Pancreas (tissue), 10 donors: ENCODE measurements around the gene NUMA1. TPM values are rescaled to one million over a fixed set of nuclear protein-coding genes. Genes with fewer than 3 reads are reported as not detected.

ENCODE experiments used
- ATAC-seq, 4 donors: fragments of 200-7000 bp; cut with Tn5 transposase; one replicate each; pipeline versions ENCODE4 v1.8.0 to v1.9.1; 2020; ENCODE audit warnings: mild to moderate bottlenecking in 4 of 4, moderate library complexity in 4 of 4
- DNase-seq, 6 donors: peaks; one replicate each; pipeline ENCODE4 v3.0.0-alpha.2; 2020
- FAIRE-seq: peaks from 2 replicates; lab custom pipeline; 2012; peaks lifted over from hg19 to GRCh38; lab: Jason Lieb, UNC
- H3K27ac ChIP-seq, 4 donors: fragments of 200-600 bp; sonication (generic); 1 replicate in 3 of 4; 2 replicates in 1 of 4; pipeline versions ENCODE4 v1.5.0 to v1.8.0; 2020
- H3K27me3 ChIP-seq, 4 donors: fragments of 200-600 bp; one replicate each; pipeline ENCODE4 v1.8.0; 2021
- H3K36me3 ChIP-seq, 3 donors: fragments of 200-600 bp; sonication (generic) in 1 of 3; one replicate each; pipeline versions ENCODE4 v1.5.0 to v1.8.0; 2020 to 2021
- H3K4me1 ChIP-seq, 3 donors: fragments of 200-600 bp; one replicate each; pipeline ENCODE4 v1.8.0; 2021
- H3K4me3 ChIP-seq, 4 donors: fragments of 200-600 bp; sonication (generic) in 2 of 4; one replicate each; pipeline versions ENCODE4 v1.5.0 to v1.8.0; 2020 to 2021
- H3K9me3 ChIP-seq, 4 donors: fragments of 200-600 bp; one replicate each; pipeline ENCODE4 v1.8.0; 2021
- WGBS, 2 donors: extraction: QIAGEN DNeasy Blood & Tissue Kit; methylation state at CpG; one replicate each; pipeline ENCODE4 v1.1.7; 2013; 5-methylcytosine and 5-hydroxymethylcytosine counted together
- intact Hi-C, 3 donors: fragments of 100-400 bp; cut with DNase I; formaldehyde crosslinking; loops; one replicate each; pipeline versions ENCODE4 v1.11.1 to v1.14.2; 2022
- polyA plus RNA-seq, 2 donors: library from polyadenylated mRNA; stranded (reverse); fragments of 200-250 nt; gene quantifications; one replicate each; pipeline ENCODE4 v1.2.3, GENCODE V29; 2013
- total RNA-seq, 6 donors: library from RNA; stranded (reverse); fragmentation: NEBNext Ultra II Directional in 4 of 6; extraction: Animal tissue kit (Norgen Biotek cat#: 25700) in 4 of 6; gene quantifications; one replicate each; pipeline versions ENCODE4 v1.2.1 to v1.2.4, GENCODE V29; 2021 to 2023
- TF ChIP-seq, protein P1 (sequence below), 4 donors: fragments of 200-600 bp; sonication (generic) in 3 of 4; IDR thresholded peaks; one replicate each; pipeline versions ENCODE4 v1.5.0 to v1.8.0; 2021; ENCODE audit warnings: antibody characterized with exemption in 4 of 4
- donor health status: healthy with polysubstance abuse.
- donor health status: DM: no; HTN: no; CAD: no; lungs with moderate emphysema.
- donor health status: DM: no; HTN: no; CAD: no.
- donor health status: control.
- donor health status: control.
- donor health status: Bipolar disorder and iron deficiency.
- donor health status: DM: yes; HTN: yes; CAD: no.
- donor health status: DM: no; HTN: no; CAD: no.
- donor health status: DM: no; HTN: no; CAD: no.
- donor health status: DM: yes; HTN: yes; CAD: no.

Gene NUMA1
- total and polyA plus RNA-seq, 8 donors = 68.8 to 216 (median 99.4) TPM

DNA sequence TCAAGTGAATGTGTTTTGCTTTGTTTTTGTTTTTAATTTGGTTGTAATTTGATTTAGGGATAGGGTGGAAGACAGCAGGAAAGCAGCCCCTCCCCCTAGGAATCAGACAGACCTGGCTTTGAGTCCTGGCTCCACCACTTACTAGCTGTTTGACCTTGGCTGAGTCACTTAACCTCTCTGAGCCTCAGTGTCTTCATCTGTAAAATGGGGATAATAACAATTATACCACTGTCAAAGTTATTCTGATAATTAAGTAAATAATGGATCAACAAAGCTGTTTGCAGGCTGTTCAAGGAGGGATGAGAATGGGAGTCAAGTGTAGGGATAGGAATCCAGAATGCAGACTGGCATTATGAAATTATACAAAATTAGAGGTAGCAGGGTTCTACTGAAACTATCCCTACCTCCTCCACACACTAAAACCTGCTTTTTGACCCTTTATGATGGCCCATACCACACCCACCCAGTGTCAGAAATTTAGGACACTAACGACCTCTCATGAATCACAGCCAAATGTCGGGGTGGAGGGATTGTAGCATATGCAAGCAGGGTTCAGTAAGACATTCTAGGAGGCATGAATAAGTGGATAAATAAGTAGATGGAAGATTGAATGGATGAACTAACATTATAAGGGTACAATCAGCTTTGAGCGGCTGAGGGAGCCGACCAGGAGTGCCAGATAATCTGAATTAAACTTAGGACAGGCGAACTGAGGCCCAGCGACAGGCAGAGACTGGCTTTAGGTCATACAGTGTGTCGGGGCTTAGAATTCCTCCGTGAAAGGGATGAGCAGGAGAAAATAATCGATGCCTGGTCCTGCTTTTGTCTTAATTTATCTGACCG is 31.2 kb upstream of the NUMA1 start:
- 0 to 1% methylated on average over 10 of the region's 10 CpGs for WGBS, 2 donors
- DNase-seq (no peak), ATAC-seq (peak in 2 of 4 donors; percentile 4 to 11), FAIRE-seq (no peak)
- no peaks in the 10 kb centered on the region for H3K36me3 ChIP-seq
- TF ChIP-seq, protein P1, sequence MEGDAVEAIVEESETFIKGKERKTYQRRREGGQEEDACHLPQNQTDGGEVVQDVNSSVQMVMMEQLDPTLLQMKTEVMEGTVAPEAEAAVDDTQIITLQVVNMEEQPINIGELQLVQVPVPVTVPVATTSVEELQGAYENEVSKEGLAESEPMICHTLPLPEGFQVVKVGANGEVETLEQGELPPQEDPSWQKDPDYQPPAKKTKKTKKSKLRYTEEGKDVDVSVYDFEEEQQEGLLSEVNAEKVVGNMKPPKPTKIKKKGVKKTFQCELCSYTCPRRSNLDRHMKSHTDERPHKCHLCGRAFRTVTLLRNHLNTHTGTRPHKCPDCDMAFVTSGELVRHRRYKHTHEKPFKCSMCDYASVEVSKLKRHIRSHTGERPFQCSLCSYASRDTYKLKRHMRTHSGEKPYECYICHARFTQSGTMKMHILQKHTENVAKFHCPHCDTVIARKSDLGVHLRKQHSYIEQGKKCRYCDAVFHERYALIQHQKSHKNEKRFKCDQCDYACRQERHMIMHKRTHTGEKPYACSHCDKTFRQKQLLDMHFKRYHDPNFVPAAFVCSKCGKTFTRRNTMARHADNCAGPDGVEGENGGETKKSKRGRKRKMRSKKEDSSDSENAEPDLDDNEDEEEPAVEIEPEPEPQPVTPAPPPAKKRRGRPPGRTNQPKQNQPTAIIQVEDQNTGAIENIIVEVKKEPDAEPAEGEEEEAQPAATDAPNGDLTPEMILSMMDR (IDR thresholded peaks at IDR 0.05) = no peak
- peak overlapping the region; percentile 89 to 99 (median 98) for H3K27ac ChIP-seq
- H3K4me1 ChIP-seq = peaks cover 5% of the 10 kb centered on the region in 3 donors
- no peaks in the 10 kb centered on the region for H3K9me3 ChIP-seq
- H3K27me3 ChIP-seq = no peaks in the 10 kb centered on the region
- intact Hi-C loops = no loop called here
- peak overlapping the region; percentile 28 to 57 (median 48) for H3K4me3 ChIP-seq

DNA sequence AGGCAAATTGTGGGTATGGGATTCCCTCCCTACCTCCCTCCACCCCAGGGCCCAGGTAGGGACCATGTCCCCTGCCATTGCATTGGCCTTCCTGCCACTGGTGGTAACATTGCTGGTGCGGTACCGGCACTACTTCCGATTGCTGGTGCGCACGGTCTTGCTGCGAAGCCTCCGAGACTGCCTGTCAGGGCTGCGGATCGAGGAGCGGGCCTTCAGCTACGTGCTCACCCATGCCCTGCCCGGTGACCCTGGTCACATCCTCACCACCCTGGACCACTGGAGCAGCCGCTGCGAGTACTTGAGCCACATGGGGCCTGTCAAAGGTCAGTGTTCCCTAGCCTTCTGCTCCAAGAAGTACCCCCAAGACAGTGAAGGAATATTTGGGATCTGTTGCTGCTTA is 25.5 kb upstream of the NUMA1 start, which contains the start of gene TOMT:
Gene TOMT, plus strand, starts transcription at position 37 of the 400 bp plus-strand sequence. Its CDS starts 28 bp downstream, at position 65.
- ATAC-seq = no peak
- no peak within 1 kb of the TSS for H3K4me3 ChIP-seq
- TF ChIP-seq, protein P1 (IDR thresholded peaks at IDR 0.05) = no peak
- no peaks in the 10 kb centered on the region for H3K9me3 ChIP-seq
- intact Hi-C loops = no loop called here
- peaks cover 11 to 21% (median 13%) of the 10 kb centered on the region in 3 donors for H3K4me1 ChIP-seq
- H3K27me3 ChIP-seq = no peaks in the 10 kb centered on the region
- peak in 1 of 6 donors; percentile 66 for DNase-seq
- no peaks in the 10 kb centered on the region for H3K36me3 ChIP-seq
- WGBS, 2 donors = 92 to 94% methylated on average over 14 of the region's 14 CpGs
- no peak within 1 kb of the TSS for H3K27ac ChIP-seq
- FAIRE-seq = no peak

DNA sequence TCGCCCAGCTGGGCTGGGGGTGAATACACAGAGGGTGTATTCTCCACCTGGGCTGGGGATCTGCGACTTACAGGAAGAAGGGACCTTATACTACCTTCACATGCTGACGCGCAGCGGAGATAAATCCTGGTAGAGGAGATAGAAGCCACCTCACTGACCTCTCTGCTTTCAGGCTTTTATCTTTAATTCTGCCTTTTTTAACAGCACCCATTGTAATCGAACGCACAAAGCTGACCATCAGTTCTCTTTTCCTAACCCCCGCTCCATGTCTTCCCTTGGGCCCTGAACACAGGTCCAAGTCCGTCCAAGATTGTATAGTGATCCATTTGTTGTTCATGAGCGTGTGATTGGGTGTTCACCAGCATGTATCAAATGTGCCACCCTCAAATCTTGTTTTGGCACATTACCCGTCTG is 23.4 kb upstream of the NUMA1 start:
- Histone ChIP-seq H3K4me1 (peaks cover 11 to 21% (median 13%) of the 10 kb centered on the region in 3 donors), H3K9me3 (no peaks in the 10 kb centered on the region), H3K36me3 (peaks cover 0 to 2% (median 2%) of the 10 kb centered on the region in 3 donors), H3K27ac (peak overlapping the region; percentile 87 to 94 (median 91)), H3K4me3 (peak overlapping the region in 3 of 4 donors; percentile 10 to 84 (median 73)), H3K27me3 (no peaks in the 10 kb centered on the region)
- DNase-seq (no peak), FAIRE-seq (no peak), ATAC-seq (no peak)
- TF ChIP-seq, protein P1 (IDR thresholded peaks at IDR 0.05) = no peak
- WGBS, 2 donors = 74 to 80% methylated on average over 11 of the region's 11 CpGs
- intact Hi-C loops = no loop called here

DNA sequence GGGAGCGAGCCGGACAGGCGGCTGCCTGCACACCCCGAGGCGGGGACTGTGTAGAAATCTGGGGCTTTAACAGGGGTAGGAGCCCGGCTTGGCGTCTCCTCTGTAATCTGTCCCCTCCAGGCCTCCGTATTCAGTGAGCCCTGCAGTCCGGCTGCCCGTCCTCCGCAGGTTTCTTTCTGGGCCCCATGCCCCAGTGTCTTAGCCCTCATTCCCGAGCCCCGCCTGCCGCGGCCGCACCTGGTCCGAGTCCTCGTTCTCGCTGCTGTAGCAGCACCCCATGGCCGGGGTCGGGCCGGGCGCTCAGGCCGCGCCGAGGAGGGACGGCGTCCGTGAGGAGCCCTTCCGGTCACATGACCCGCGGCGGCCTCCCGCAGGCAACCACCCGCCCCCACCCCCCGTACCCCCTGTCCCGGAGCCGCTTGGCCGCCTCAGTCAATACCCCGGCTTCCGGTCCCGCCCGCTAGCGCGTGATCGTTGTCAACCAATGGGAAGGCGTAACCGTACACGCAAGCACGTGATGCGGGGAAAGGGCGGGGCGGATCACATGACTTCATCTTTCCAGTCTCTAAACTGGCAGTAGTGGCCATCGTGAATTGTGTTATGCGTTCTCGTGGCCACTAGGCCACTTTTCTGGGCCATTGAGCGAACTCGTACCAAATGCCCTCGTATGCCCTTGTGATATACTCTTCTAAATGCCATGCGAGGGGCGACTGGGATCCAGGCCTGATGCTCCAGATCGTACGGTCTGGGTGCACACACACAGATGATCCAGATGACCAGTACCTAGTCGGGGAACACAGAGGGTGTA is 22.8 kb upstream of the NUMA1 start, which contains the start of gene LAMTOR1:
Gene LAMTOR1, minus strand, starts transcription at position 352 of the 808 bp plus-strand sequence. Its CDS starts 73 bp downstream, at position 279.
- Histone ChIP-seq H3K4me3 (peak within 1 kb of the TSS; percentile 73 to 91 (median 86)), H3K36me3 (peaks cover 0 to 9% (median 8%) of the 10 kb centered on the region in 3 donors), H3K27me3 (no peaks in the 10 kb centered on the region), H3K9me3 (no peaks in the 10 kb centered on the region), H3K4me1 (peaks cover 11 to 21% (median 13%) of the 10 kb centered on the region in 3 donors), H3K27ac (peak within 1 kb of the TSS; percentile 87 to 94 (median 91))
- DNase-seq (peak; percentile 97 to 100 (median 99)), ATAC-seq (peak; percentile 97 to 99 (median 99)), FAIRE-seq (no peak)
- intact Hi-C loops = no loop called here
- TF ChIP-seq, protein P1 (IDR thresholded peaks at IDR 0.05) = peak in 3 of 4 donors; percentile 10 to 43 (median 36)
- WGBS, 2 donors = 1 to 3% methylated on average over 63 to 64 of the region's 64 CpGs
